ENCODE data around the gene RSL1D1.

RSL1D1 gene

GRCh38 chr16:11892761-11893160, 41.4 kb upstream of the RSL1D1 start:
- Histone ChIP-seq H3K18ac (ENCODE audit: low read length) (no peak overlapping the region), H3K4me2 (ENCODE audit: insufficient read depth, low read length, poor library complexity, severe bottlenecking) (no peak overlapping the region), H3K79me1 (ENCODE audit: low read depth, low read length) (no peaks in the 10 kb centered on the region), H2AK5ac (ENCODE audit: low read depth, low read length) (no peak overlapping the region), H3K4me3 (ENCODE audit: low read length in 2 of 2) (no peak overlapping the region), H4K91ac (ENCODE audit: low read depth, low read length, poor library complexity) (no peak overlapping the region), H3K4me1 (ENCODE audit: control insufficient read depth in 2 of 2, insufficient read depth in 1 of 2, low read depth in 1 of 2, low read length in 2 of 2) (no peaks in the 10 kb centered on the region), H3K14ac (ENCODE audit: low read length) (no peak overlapping the region), H3K36me3 (replicated peaks in 1 of 2; ENCODE audit: control insufficient read depth in 2 of 2, insufficient read depth in 2 of 2, low read length in 2 of 2) (peaks cover 8 to 78% of the 10 kb centered on the region in 2 donors), H3K27me3 (ENCODE audit: control insufficient read depth in 3 of 3, insufficient read depth in 3 of 3, low read depth in 1 of 3, low read length in 3 of 3) (no peaks in the 10 kb centered on the region), H2BK15ac (ENCODE audit: low read length) (no peak overlapping the region), H3K4ac (ENCODE audit: low read length) (no peak overlapping the region), H3K27ac (replicated peaks; ENCODE audit: low read length) (no peak overlapping the region), H2AFZ (ENCODE audit: low read length) (no peak overlapping the region), H3K23ac (ENCODE audit: low read depth, low read length, poor library complexity) (no peak overlapping the region), H2BK120ac (ENCODE audit: low read depth, low read length) (no peak overlapping the region), H4K8ac (ENCODE audit: low read depth, low read length) (no peak overlapping the region), H3K9me3 (replicated peaks in 1 of 2; ENCODE audit: control insufficient read depth in 2 of 2, insufficient read depth in 1 of 2, low read depth in 1 of 2, low read length in 2 of 2) (no peaks in the 10 kb centered on the region), H3K9ac (ENCODE audit: low read depth, low read length, poor library complexity) (no peak overlapping the region), H2BK12ac (ENCODE audit: low read length) (no peak overlapping the region), H2BK5ac (ENCODE audit: low read length) (no peak overlapping the region)
- DNase-seq (ENCODE audit: low spot score), result no peak
- no CpG with 5 or more reads among the region's 4 CpGs for WGBS, 2 donors (ENCODE audit: extremely low coverage in 2 of 2, insufficient read length in 2 of 2, insufficient replicate concordance in 1 of 2)

GRCh38 chr16:11890231-11890965, 39.1 kb upstream of the RSL1D1 start:
- no CpG with 5 or more reads among the region's 5 CpGs for WGBS, 2 donors (ENCODE audit: extremely low coverage in 2 of 2, insufficient read length in 2 of 2, insufficient replicate concordance in 1 of 2)
- Histone ChIP-seq H2AK5ac (ENCODE audit: low read depth, low read length) (no peak overlapping the region), H3K4me1 (ENCODE audit: control insufficient read depth in 2 of 2, insufficient read depth in 1 of 2, low read depth in 1 of 2, low read length in 2 of 2) (no peaks in the 10 kb centered on the region), H3K79me1 (ENCODE audit: low read depth, low read length) (no peaks in the 10 kb centered on the region), H3K27ac (replicated peaks; ENCODE audit: low read length) (no peak overlapping the region), H3K36me3 (replicated peaks in 1 of 2; ENCODE audit: control insufficient read depth in 2 of 2, insufficient read depth in 2 of 2, low read length in 2 of 2) (peaks cover 10 to 82% of the 10 kb centered on the region in 2 donors), H3K4me2 (ENCODE audit: insufficient read depth, low read length, poor library complexity, severe bottlenecking) (no peak overlapping the region), H3K4me3 (ENCODE audit: low read length in 2 of 2) (no peak overlapping the region), H2BK15ac (ENCODE audit: low read length) (no peak overlapping the region), H3K23ac (ENCODE audit: low read depth, low read length, poor library complexity) (no peak overlapping the region), H3K9ac (ENCODE audit: low read depth, low read length, poor library complexity) (no peak overlapping the region), H2BK5ac (ENCODE audit: low read length) (no peak overlapping the region), H2BK120ac (ENCODE audit: low read depth, low read length) (no peak overlapping the region), H3K4ac (ENCODE audit: low read length) (no peak overlapping the region), H2BK12ac (ENCODE audit: low read length) (no peak overlapping the region), H4K91ac (ENCODE audit: low read depth, low read length, poor library complexity) (no peak overlapping the region), H2AFZ (ENCODE audit: low read length) (no peak overlapping the region), H3K27me3 (ENCODE audit: control insufficient read depth in 3 of 3, insufficient read depth in 3 of 3, low read depth in 1 of 3, low read length in 3 of 3) (no peaks in the 10 kb centered on the region), H3K18ac (ENCODE audit: low read length) (no peak overlapping the region), H3K9me3 (replicated peaks in 1 of 2; ENCODE audit: control insufficient read depth in 2 of 2, insufficient read depth in 1 of 2, low read depth in 1 of 2, low read length in 2 of 2) (no peaks in the 10 kb centered on the region), H3K14ac (ENCODE audit: low read length) (no peak overlapping the region), H4K8ac (ENCODE audit: low read depth, low read length) (no peak overlapping the region)
- DNase-seq (ENCODE audit: low spot score), result no peak

GRCh38 chr16:11886881-11887280, 35.5 kb upstream of the RSL1D1 start:
- H2BK120ac ChIP-seq (ENCODE audit: low read depth, low read length), result no peak overlapping the region
- H3K23ac ChIP-seq (ENCODE audit: low read depth, low read length, poor library complexity), result no peak overlapping the region
- no peak overlapping the region for H2BK12ac ChIP-seq (ENCODE audit: low read length)
- no peak overlapping the region for H2BK5ac ChIP-seq (ENCODE audit: low read length)
- no CpG with 5 or more reads among the region's 6 CpGs for WGBS, 2 donors (ENCODE audit: extremely low coverage in 2 of 2, insufficient read length in 2 of 2, insufficient replicate concordance in 1 of 2)
- H2AK5ac ChIP-seq (ENCODE audit: low read depth, low read length), result no peak overlapping the region
- no peak overlapping the region for H3K18ac ChIP-seq (ENCODE audit: low read length)
- H3K9ac ChIP-seq (ENCODE audit: low read depth, low read length, poor library complexity), result no peak overlapping the region
- no peaks in the 10 kb centered on the region for H3K4me1 ChIP-seq (ENCODE audit: control insufficient read depth in 2 of 2, insufficient read depth in 1 of 2, low read depth in 1 of 2, low read length in 2 of 2)
- no peak overlapping the region for H2AFZ ChIP-seq (ENCODE audit: low read length)
- H3K14ac ChIP-seq (ENCODE audit: low read length), result no peak overlapping the region
- H3K9me3 ChIP-seq (replicated peaks in 1 of 2; ENCODE audit: control insufficient read depth in 2 of 2, insufficient read depth in 1 of 2, low read depth in 1 of 2, low read length in 2 of 2), result no peaks in the 10 kb centered on the region
- H3K4me3 ChIP-seq (ENCODE audit: low read length in 2 of 2), result no peak overlapping the region
- no peak overlapping the region for H4K91ac ChIP-seq (ENCODE audit: low read depth, low read length, poor library complexity)
- no peak overlapping the region for H3K4me2 ChIP-seq (ENCODE audit: insufficient read depth, low read length, poor library complexity, severe bottlenecking)
- H3K36me3 ChIP-seq (replicated peaks in 1 of 2; ENCODE audit: control insufficient read depth in 2 of 2, insufficient read depth in 2 of 2, low read length in 2 of 2), result peaks cover 5 to 85% of the 10 kb centered on the region in 2 donors
- DNase-seq (ENCODE audit: low spot score), result no peak
- no peak overlapping the region for H2BK15ac ChIP-seq (ENCODE audit: low read length)
- H3K27ac ChIP-seq (replicated peaks; ENCODE audit: low read length), result no peak overlapping the region
- H4K8ac ChIP-seq (ENCODE audit: low read depth, low read length), result no peak overlapping the region
- H3K27me3 ChIP-seq (ENCODE audit: control insufficient read depth in 3 of 3, insufficient read depth in 3 of 3, low read depth in 1 of 3, low read length in 3 of 3), result no peaks in the 10 kb centered on the region
- no peak overlapping the region for H3K4ac ChIP-seq (ENCODE audit: low read length)
- no peaks in the 10 kb centered on the region for H3K79me1 ChIP-seq (ENCODE audit: low read depth, low read length)

GRCh38 chr16:11884035-11884434, 32.7 kb upstream of the RSL1D1 start:
- Histone ChIP-seq H3K4ac (ENCODE audit: low read length) (no peak overlapping the region), H3K27me3 (ENCODE audit: control insufficient read depth in 3 of 3, insufficient read depth in 3 of 3, low read depth in 1 of 3, low read length in 3 of 3) (no peaks in the 10 kb centered on the region), H3K4me3 (ENCODE audit: low read length in 2 of 2) (no peak overlapping the region), H3K4me1 (ENCODE audit: control insufficient read depth in 2 of 2, insufficient read depth in 1 of 2, low read depth in 1 of 2, low read length in 2 of 2) (no peaks in the 10 kb centered on the region), H2AK5ac (ENCODE audit: low read depth, low read length) (no peak overlapping the region), H2BK15ac (ENCODE audit: low read length) (no peak overlapping the region), H3K23ac (ENCODE audit: low read depth, low read length, poor library complexity) (no peak overlapping the region), H3K9me3 (replicated peaks in 1 of 2; ENCODE audit: control insufficient read depth in 2 of 2, insufficient read depth in 1 of 2, low read depth in 1 of 2, low read length in 2 of 2) (no peaks in the 10 kb centered on the region), H3K36me3 (replicated peaks in 1 of 2; ENCODE audit: control insufficient read depth in 2 of 2, insufficient read depth in 2 of 2, low read length in 2 of 2) (peaks cover 12 to 96% of the 10 kb centered on the region in 2 donors), H3K79me1 (ENCODE audit: low read depth, low read length) (no peaks in the 10 kb centered on the region), H2AFZ (ENCODE audit: low read length) (no peak overlapping the region), H2BK120ac (ENCODE audit: low read depth, low read length) (no peak overlapping the region), H3K14ac (ENCODE audit: low read length) (no peak overlapping the region), H4K8ac (ENCODE audit: low read depth, low read length) (no peak overlapping the region), H2BK12ac (ENCODE audit: low read length) (no peak overlapping the region), H3K4me2 (ENCODE audit: insufficient read depth, low read length, poor library complexity, severe bottlenecking) (no peak overlapping the region), H3K27ac (replicated peaks; ENCODE audit: low read length) (no peak overlapping the region), H3K9ac (ENCODE audit: low read depth, low read length, poor library complexity) (no peak overlapping the region), H3K18ac (ENCODE audit: low read length) (no peak overlapping the region), H2BK5ac (ENCODE audit: low read length) (no peak overlapping the region), H4K91ac (ENCODE audit: low read depth, low read length, poor library complexity) (no peak overlapping the region)
- WGBS, 2 donors (ENCODE audit: extremely low coverage in 2 of 2, insufficient read length in 2 of 2, insufficient replicate concordance in 1 of 2), result no CpG with 5 or more reads among the region's 5 CpGs
- DNase-seq (ENCODE audit: low spot score), result no peak

Data from neuronal stem cell (in vitro differentiated cells).